GM12878 (cell line): Measurements from ENCODE around the gene KTN1. TPM values are rescaled to one million over a fixed set of nuclear protein-coding genes. Genes with fewer than 3 reads are reported as not detected.
A peak's percentile ranks its signal among the peaks of the same experiment; 100 is the strongest.

Experiments used
- CHD4 ChIP-seq: fragments of 200-600 bp; sonication (generic); IDR thresholded peaks from 2 replicates; pipeline ENCODE4 v1.6.1; 2016; ENCODE audit warnings: mild to moderate bottlenecking
- GATAD2B ChIP-seq: fragments of 450-650 bp; conservative IDR thresholded peaks from 2 replicates; pipeline ENCODE4 v1.6.1; 2017; ENCODE audit warnings: low read depth, mild to moderate bottlenecking, moderate library complexity
- JUND ChIP-seq: IDR thresholded peaks from 2 replicates; pipeline ENCODE4 v1.6.1; 2012; ENCODE audit warnings: low read depth, mild to moderate bottlenecking, low read length, improper control_type of control experiment, moderate library complexity
- KAT2A ChIP-seq: conservative IDR thresholded peaks from 2 replicates; pipeline ENCODE4 v1.6.1; 2011; ENCODE audit warnings: low read depth, low read length; ENCODE audit not compliant: control insufficient read depth
- MYB ChIP-seq: fragments of 150-350 bp; IDR thresholded peaks from 2 replicates; pipeline ENCODE4 v1.6.1; 2014; ENCODE audit warnings: mild to moderate bottlenecking, low read depth, low read length, borderline replicate concordance
- PML ChIP-seq: IDR thresholded peaks from 2 replicates; pipeline ENCODE4 v1.6.1; 2012; ENCODE audit warnings: low read length, inconsistent platforms
- SIX5 ChIP-seq: IDR thresholded peaks from 2 replicates; pipeline ENCODE4 v1.6.1; 2011; ENCODE audit warnings: mild to moderate bottlenecking, low read depth, low read length, moderate library complexity; ENCODE audit not compliant: severe bottlenecking
- SMAD1 ChIP-seq: fragments of 450-650 bp; IDR thresholded peaks from 2 replicates; pipeline ENCODE4 v1.6.1; 2018; ENCODE audit warnings: mild to moderate bottlenecking, low read depth; ENCODE audit not compliant: partially characterized antibody
- SRF ChIP-seq, 2 experiments: IDR thresholded peaks; 2 replicates each; pipeline ENCODE4 v1.6.1; 2011; ENCODE audit warnings: low read depth in 2 of 2, low read length in 2 of 2, mild to moderate bottlenecking in 1 of 2, moderate library complexity in 1 of 2
- ZBTB33 ChIP-seq: fragments of 450-650 bp; IDR thresholded peaks from 2 replicates; pipeline ENCODE4 v1.6.1; 2017; ENCODE audit warnings: mild to moderate bottlenecking
- ZNF207 ChIP-seq: fragments of 450-650 bp; IDR thresholded peaks from 2 replicates; pipeline ENCODE4 v1.6.1; 2014; ENCODE audit warnings: antibody characterized with exemption, mild to moderate bottlenecking, borderline replicate concordance
- polyA plus RNA-seq, 11 experiments: library from polyadenylated mRNA; depleted of rRNA in 4 of 11; unstranded in 6 of 11; stranded (reverse) in 5 of 11; fragments of >200 nt; fragmentation: Nextera tagmentation in 4 of 11; fragmentation: Illumina TruSeq in 1 of 11; extraction: Ambion mirVana in 4 of 11; extraction: Trizol in 1 of 11; gene quantifications; 1 replicate in 1 of 11; 2 replicates in 10 of 11; pipeline versions ENCODE4 v1.2.1 to v1.2.3, GENCODE V29; 2011 to 2016; ENCODE audit warnings: inconsistent platforms in 2 of 11, missing spikeins in 2 of 11, low read depth in 1 of 11
- total RNA-seq, 4 experiments: library from RNA; depleted of rRNA in 3 of 4; stranded (reverse); fragments of >200 nt in 3 of 4; fragmentation: Illumina TruSeq in 1 of 4; extraction: Trizol in 1 of 4; gene quantifications; 2 replicates each; pipeline versions ENCODE4 v1.2.1 to v1.2.3, GENCODE V29; 2013 to 2021
- TF ChIP-seq, protein P1 (sequence below): fragments of 150-350 bp; IDR thresholded peaks from 2 replicates; pipeline ENCODE4 v1.6.1; 2016; ENCODE audit warnings: low read depth, low read length
- TF ChIP-seq, protein P2 (sequence below): IDR thresholded peaks from 2 replicates; pipeline ENCODE4 v1.6.1; 2012; ENCODE audit warnings: low read length, inconsistent platforms
- TF ChIP-seq, protein P3 (sequence below): fragments of 450-650 bp; formaldehyde crosslinking; IDR thresholded peaks from 2 replicates; pipeline ENCODE4 v1.5.0; 2022; ENCODE audit warnings: mild to moderate bottlenecking, missing genetic modification characterization

The KTN1 gene
- total and polyA plus RNA-seq, 10 of the 15 experiments (the other 5 are each of a cell fraction or from before 2014, with no cell fraction given) = 50.6 to 154 (median 84.2) TPM

DNA sequence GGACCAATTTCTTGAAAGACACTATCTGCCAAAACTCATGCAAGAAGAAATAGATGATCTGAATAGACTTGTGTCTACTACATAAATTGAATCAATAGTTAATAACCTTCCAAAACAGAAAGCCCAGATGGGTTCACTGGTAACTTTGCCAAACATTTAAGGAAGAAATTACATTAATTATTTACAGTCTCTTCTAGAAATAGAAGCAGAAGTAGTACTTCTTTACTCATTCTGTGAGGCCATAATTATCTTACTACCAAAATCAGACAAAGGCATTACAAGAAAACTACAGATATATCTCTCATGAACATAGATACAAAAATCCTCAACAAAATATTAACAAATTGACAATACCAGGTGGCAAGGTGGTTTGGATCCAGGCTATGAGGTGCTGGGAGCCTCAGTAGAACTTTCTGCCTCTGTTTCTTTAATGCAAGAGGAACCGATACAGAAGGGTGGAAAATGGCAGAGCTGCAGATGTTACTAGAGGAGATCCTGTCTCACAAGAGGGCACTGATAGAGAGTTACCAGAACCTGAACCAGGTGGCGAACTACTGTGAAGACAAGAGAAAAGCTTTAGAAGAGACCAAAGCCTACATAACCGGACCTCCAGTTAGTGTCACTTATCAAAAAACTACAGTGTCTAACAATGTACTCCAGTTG is 33.7 kb upstream of the KTN1 start (continued):
- TF ChIP-seq, protein P1, sequence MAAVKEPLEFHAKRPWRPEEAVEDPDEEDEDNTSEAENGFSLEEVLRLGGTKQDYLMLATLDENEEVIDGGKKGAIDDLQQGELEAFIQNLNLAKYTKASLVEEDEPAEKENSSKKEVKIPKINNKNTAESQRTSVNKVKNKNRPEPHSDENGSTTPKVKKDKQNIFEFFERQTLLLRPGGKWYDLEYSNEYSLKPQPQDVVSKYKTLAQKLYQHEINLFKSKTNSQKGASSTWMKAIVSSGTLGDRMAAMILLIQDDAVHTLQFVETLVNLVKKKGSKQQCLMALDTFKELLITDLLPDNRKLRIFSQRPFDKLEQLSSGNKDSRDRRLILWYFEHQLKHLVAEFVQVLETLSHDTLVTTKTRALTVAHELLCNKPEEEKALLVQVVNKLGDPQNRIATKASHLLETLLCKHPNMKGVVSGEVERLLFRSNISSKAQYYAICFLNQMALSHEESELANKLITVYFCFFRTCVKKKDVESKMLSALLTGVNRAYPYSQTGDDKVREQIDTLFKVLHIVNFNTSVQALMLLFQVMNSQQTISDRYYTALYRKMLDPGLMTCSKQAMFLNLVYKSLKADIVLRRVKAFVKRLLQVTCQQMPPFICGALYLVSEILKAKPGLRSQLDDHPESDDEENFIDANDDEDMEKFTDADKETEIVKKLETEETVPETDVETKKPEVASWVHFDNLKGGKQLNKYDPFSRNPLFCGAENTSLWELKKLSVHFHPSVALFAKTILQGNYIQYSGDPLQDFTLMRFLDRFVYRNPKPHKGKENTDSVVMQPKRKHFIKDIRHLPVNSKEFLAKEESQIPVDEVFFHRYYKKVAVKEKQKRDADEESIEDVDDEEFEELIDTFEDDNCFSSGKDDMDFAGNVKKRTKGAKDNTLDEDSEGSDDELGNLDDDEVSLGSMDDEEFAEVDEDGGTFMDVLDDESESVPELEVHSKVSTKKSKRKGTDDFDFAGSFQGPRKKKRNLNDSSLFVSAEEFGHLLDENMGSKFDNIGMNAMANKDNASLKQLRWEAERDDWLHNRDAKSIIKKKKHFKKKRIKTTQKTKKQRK = no peak
- TF ChIP-seq SIX5 (no peak), KAT2A (no peak), GATAD2B (no peak), JUND (peak; percentile 42; the same call in 1 of the 2 replicates), CHD4 (no peak), ZNF207 (no peak), PML (no peak), MYB (no peak), ZBTB33 (no peak), SRF (IDR thresholded peaks at IDR 0.05; ENCODE audit: low read depth in 2 of 2, low read length in 2 of 2) (no peak), SMAD1 (no peak)
- TF ChIP-seq, protein P2, sequence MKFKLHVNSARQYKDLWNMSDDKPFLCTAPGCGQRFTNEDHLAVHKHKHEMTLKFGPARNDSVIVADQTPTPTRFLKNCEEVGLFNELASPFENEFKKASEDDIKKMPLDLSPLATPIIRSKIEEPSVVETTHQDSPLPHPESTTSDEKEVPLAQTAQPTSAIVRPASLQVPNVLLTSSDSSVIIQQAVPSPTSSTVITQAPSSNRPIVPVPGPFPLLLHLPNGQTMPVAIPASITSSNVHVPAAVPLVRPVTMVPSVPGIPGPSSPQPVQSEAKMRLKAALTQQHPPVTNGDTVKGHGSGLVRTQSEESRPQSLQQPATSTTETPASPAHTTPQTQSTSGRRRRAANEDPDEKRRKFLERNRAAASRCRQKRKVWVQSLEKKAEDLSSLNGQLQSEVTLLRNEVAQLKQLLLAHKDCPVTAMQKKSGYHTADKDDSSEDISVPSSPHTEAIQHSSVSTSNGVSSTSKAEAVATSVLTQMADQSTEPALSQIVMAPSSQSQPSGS = no peak
- TF ChIP-seq, protein P3, sequence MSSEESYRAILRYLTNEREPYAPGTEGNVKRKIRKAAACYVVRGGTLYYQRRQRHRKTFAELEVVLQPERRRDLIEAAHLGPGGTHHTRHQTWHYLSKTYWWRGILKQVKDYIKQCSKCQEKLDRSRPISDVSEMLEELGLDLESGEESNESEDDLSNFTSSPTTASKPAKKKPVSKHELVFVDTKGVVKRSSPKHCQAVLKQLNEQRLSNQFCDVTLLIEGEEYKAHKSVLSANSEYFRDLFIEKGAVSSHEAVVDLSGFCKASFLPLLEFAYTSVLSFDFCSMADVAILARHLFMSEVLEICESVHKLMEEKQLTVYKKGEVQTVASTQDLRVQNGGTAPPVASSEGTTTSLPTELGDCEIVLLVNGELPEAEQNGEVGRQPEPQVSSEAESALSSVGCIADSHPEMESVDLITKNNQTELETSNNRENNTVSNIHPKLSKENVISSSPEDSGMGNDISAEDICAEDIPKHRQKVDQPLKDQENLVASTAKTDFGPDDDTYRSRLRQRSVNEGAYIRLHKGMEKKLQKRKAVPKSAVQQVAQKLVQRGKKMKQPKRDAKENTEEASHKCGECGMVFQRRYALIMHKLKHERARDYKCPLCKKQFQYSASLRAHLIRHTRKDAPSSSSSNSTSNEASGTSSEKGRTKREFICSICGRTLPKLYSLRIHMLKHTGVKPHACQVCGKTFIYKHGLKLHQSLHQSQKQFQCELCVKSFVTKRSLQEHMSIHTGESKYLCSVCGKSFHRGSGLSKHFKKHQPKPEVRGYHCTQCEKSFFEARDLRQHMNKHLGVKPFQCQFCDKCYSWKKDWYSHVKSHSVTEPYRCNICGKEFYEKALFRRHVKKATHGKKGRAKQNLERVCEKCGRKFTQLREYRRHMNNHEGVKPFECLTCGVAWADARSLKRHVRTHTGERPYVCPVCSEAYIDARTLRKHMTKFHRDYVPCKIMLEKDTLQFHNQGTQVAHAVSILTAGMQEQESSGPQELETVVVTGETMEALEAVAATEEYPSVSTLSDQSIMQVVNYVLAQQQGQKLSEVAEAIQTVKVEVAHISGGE (CRISPR knock-in tag) = no peak
